Keratinocyte (primary cell): Measurements from ENCODE around the gene EPYC. TPM values are rescaled to one million over a fixed set of nuclear protein-coding genes. Genes with fewer than 3 reads are reported as not detected.

Experiments used
- DNase-seq: peaks from one replicate; pipeline ENCODE4 v3.0.0-alpha.2; 2011; ENCODE audit warnings: low read depth, missing footprints, low spot score
- FAIRE-seq: peaks from 2 replicates; lab custom pipeline; 2011; peaks lifted over from hg19 to GRCh38; lab: Jason Lieb, UNC
- H2AFZ ChIP-seq: 2 replicates; pipeline ENCODE4 v1.6.0; 2012; ENCODE audit warnings: low read length, control low read depth, inconsistent platforms; ENCODE audit not compliant: control insufficient read depth
- H3K27ac ChIP-seq: 2 replicates; pipeline ENCODE4 v1.5.1; 2011; ENCODE audit warnings: low read length; ENCODE audit not compliant: control insufficient read depth, insufficient read depth
- H3K27me3 ChIP-seq: 3 replicates; pipeline ENCODE4 v1.6.0; 2011; ENCODE audit warnings: low read length; ENCODE audit not compliant: control insufficient read depth, insufficient read depth; ENCODE audit errors: extremely low read depth
- H3K36me3 ChIP-seq, 2 experiments: 2 replicates in 1 of 2; 3 replicates in 1 of 2; pipeline ENCODE4 v1.5.1; 2011; ENCODE audit warnings: low read length in 2 of 2, mild to moderate bottlenecking in 1 of 2; ENCODE audit not compliant: control insufficient read depth in 2 of 2, insufficient read depth in 2 of 2; ENCODE audit errors: extremely low read depth in 1 of 2
- H3K4me1 ChIP-seq: 3 replicates; pipeline ENCODE4 v1.5.1; 2011; ENCODE audit warnings: low read length; ENCODE audit not compliant: control insufficient read depth, insufficient read depth; ENCODE audit errors: extremely low read depth
- H3K4me2 ChIP-seq: 3 replicates; pipeline ENCODE4 v1.6.0; 2011; ENCODE audit warnings: low read depth, low read length; ENCODE audit not compliant: control insufficient read depth, insufficient read depth; ENCODE audit errors: extremely low read depth
- H3K4me3 ChIP-seq, 3 experiments: fragments of 200-600 bp in 1 of 3; sonication (generic) in 1 of 3; 2 replicates in 2 of 3; 3 replicates in 1 of 3; pipeline ENCODE4 v1.5.1; 2011 to 2016; ENCODE audit warnings: low read length in 3 of 3, mild to moderate bottlenecking in 3 of 3, control low read depth in 2 of 3, inconsistent platforms in 1 of 3, low read depth in 1 of 3, mixed read lengths in 1 of 3, mixed run types in 1 of 3, moderate library complexity in 1 of 3; ENCODE audit not compliant: control insufficient read depth in 2 of 3, insufficient read depth in 2 of 3; ENCODE audit errors: extremely low read depth in 1 of 3
- H3K79me2 ChIP-seq: 2 replicates; pipeline ENCODE4 v1.6.0; 2012; ENCODE audit warnings: low read length; ENCODE audit not compliant: control insufficient read depth, insufficient read depth
- H3K9ac ChIP-seq: 3 replicates; pipeline ENCODE4 v1.6.0; 2011; ENCODE audit warnings: low read length; ENCODE audit not compliant: control insufficient read depth, insufficient read depth; ENCODE audit errors: extremely low read depth
- H3K9me1 ChIP-seq: 3 replicates; pipeline ENCODE4 v1.6.0; 2011; ENCODE audit warnings: low read length; ENCODE audit not compliant: control insufficient read depth, insufficient read depth; ENCODE audit errors: extremely low read depth
- H3K9me3 ChIP-seq: 2 replicates; pipeline ENCODE4 v1.5.1; 2012; ENCODE audit warnings: low read depth, low read length; ENCODE audit not compliant: control insufficient read depth
- H4K20me1 ChIP-seq: 3 replicates; pipeline ENCODE4 v1.6.0; 2011; ENCODE audit warnings: low read length; ENCODE audit not compliant: control insufficient read depth, insufficient read depth; ENCODE audit errors: extremely low read depth
- EZH2 ChIP-seq: IDR thresholded peaks from one replicate; pipeline ENCODE4 v1.6.1; 2012; ENCODE audit warnings: inconsistent platforms, mild to moderate bottlenecking, low read length, moderate library complexity
- dilution Hi-C: fragments of 300-500 bp; cut with MboI; formaldehyde crosslinking; loops from one replicate; pipeline ENCODE4 v1.7.0; 2020; ENCODE audit warnings: low sequenced_read_pairs; ENCODE audit not compliant: extremely low pct_ligation_motif_present
- polyA plus RNA-seq, 5 experiments: library from polyadenylated mRNA; depleted of rRNA in 3 of 5; stranded (reverse) in 3 of 5; stranded (forward) in 1 of 5; unstranded in 1 of 5; fragments of >200 nt; gene quantifications; 1 replicate in 1 of 5; 2 replicates in 3 of 5; 3 replicates in 1 of 5; pipeline versions ENCODE4 v1.2.1 to v1.2.3, GENCODE V29; 2011 to 2012; ENCODE audit warnings: missing spikeins in 2 of 5, low read depth in 1 of 5, low replicate concordance in 1 of 5
- TF ChIP-seq, protein P1 (sequence below), 3 experiments: IDR thresholded peaks in 1 of 3; conservative IDR thresholded peaks in 1 of 3; optimal IDR thresholded peaks in 1 of 3; 2 replicates in 2 of 3; 3 replicates in 1 of 3; pipeline versions ENCODE3 to v1.5.1; 2011; ENCODE audit warnings: low read length in 3 of 3, mild to moderate bottlenecking in 3 of 3, moderate library complexity in 2 of 3, control low read depth in 1 of 3, inconsistent platforms in 1 of 3; ENCODE audit not compliant: insufficient read depth in 2 of 3; ENCODE audit errors: extremely low read depth in 1 of 3

The EPYC gene
- polyA plus RNA-seq, 1 donor (not counting 4 experiments of a cell fraction or from before 2014, with no cell fraction given), result not detected

DNA sequence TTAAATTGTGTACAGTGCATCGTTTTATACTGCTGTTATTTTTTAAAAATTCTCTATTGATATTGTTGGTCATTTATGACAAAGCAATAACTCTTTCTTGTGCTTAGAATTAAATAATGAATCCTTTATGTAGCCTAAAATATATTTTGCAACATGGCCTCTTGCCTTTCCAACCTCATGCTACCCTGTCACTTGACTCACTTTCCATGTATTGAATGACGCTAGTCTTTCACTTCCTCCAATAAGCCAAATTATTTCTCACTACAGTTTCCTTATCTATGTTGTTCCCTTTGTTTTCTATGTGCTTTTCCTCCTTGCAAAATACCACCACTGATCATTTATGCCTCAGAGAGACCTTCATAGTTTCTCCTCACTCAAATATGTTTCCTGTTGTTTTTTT is 16.3 kb upstream of the EPYC start:
- dilution Hi-C loops, result no loop called here
- Histone ChIP-seq H3K4me3 (no peak overlapping the region), H3K9ac (no peak overlapping the region), H3K36me3 (no peaks in the 10 kb centered on the region), H3K79me2 (no peaks in the 10 kb centered on the region), H3K4me1 (no peaks in the 10 kb centered on the region), H3K9me3 (no peaks in the 10 kb centered on the region), H3K27me3 (no peaks in the 10 kb centered on the region), H3K9me1 (no peaks in the 10 kb centered on the region), H3K27ac (no peak overlapping the region), H2AFZ (no peak overlapping the region), H3K4me2 (no peak overlapping the region), H4K20me1 (no peaks in the 10 kb centered on the region)
- FAIRE-seq, result no peak
- DNase-seq, result no peak
- no peak for TF ChIP-seq EZH2
- TF ChIP-seq, protein P1, sequence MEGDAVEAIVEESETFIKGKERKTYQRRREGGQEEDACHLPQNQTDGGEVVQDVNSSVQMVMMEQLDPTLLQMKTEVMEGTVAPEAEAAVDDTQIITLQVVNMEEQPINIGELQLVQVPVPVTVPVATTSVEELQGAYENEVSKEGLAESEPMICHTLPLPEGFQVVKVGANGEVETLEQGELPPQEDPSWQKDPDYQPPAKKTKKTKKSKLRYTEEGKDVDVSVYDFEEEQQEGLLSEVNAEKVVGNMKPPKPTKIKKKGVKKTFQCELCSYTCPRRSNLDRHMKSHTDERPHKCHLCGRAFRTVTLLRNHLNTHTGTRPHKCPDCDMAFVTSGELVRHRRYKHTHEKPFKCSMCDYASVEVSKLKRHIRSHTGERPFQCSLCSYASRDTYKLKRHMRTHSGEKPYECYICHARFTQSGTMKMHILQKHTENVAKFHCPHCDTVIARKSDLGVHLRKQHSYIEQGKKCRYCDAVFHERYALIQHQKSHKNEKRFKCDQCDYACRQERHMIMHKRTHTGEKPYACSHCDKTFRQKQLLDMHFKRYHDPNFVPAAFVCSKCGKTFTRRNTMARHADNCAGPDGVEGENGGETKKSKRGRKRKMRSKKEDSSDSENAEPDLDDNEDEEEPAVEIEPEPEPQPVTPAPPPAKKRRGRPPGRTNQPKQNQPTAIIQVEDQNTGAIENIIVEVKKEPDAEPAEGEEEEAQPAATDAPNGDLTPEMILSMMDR (optimal IDR thresholded peaks at IDR 0.05 in 1 of 3, IDR thresholded peaks at IDR 0.05 in 1 of 3, conservative IDR thresholded peaks at IDR 0.05 in 1 of 3; ENCODE audit: extremely low read depth in 1 of 3, insufficient read depth in 2 of 3, low read length in 3 of 3), result no peak

DNA sequence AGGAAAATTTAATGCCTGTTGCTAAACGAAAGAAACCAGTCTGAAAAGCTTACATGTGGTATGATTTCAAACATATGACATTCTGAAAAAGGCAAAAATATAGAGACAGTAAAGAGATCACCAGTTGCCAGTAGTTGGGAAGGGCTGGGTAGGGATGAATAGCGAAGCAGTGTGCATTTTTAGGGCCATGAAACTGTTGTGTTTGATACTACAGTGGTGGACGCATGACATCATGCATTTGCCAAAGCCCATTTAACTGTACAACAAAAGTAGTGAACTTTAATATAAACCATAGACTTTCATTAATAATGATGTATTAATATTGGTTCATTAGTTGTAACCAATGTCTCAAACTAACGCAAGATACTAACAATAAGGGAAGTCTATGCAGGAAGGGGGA is 14.7 kb upstream of the EPYC start:
- FAIRE-seq, result no peak
- Histone ChIP-seq H3K4me2 (no peak overlapping the region), H3K79me2 (no peaks in the 10 kb centered on the region)

More for the DNA sequence above, 14.7 kb upstream of the EPYC start:
- H3K27me3 ChIP-seq, result no peaks in the 10 kb centered on the region
- no peak overlapping the region for H3K27ac ChIP-seq
- no peaks in the 10 kb centered on the region for H3K9me1 ChIP-seq
- no peaks in the 10 kb centered on the region for H3K4me1 ChIP-seq
- H3K9me3 ChIP-seq, result peaks cover 3% of the 10 kb centered on the region
- H2AFZ ChIP-seq, result no peak overlapping the region
- H3K4me3 ChIP-seq, result no peak overlapping the region
- TF ChIP-seq EZH2, result no peak
- TF ChIP-seq, protein P1 (optimal IDR thresholded peaks at IDR 0.05 in 1 of 3, IDR thresholded peaks at IDR 0.05 in 1 of 3, conservative IDR thresholded peaks at IDR 0.05 in 1 of 3; ENCODE audit: extremely low read depth in 1 of 3, insufficient read depth in 2 of 3, low read length in 3 of 3), result no peak
- no peak overlapping the region for H3K9ac ChIP-seq
- dilution Hi-C loops, result no loop called here
- no peak for DNase-seq
- no peaks in the 10 kb centered on the region for H4K20me1 ChIP-seq
- no peaks in the 10 kb centered on the region for H3K36me3 ChIP-seq
